ENCODE data around the gene WDR59. TPM values are rescaled to one million over a fixed set of nuclear protein-coding genes. Genes with fewer than 3 reads are reported as not detected.

Gene WDR59
- total RNA-seq, 6 experiments from 2014 or later, result 32.1 to 39.8 (median 37.3) TPM

DNA sequence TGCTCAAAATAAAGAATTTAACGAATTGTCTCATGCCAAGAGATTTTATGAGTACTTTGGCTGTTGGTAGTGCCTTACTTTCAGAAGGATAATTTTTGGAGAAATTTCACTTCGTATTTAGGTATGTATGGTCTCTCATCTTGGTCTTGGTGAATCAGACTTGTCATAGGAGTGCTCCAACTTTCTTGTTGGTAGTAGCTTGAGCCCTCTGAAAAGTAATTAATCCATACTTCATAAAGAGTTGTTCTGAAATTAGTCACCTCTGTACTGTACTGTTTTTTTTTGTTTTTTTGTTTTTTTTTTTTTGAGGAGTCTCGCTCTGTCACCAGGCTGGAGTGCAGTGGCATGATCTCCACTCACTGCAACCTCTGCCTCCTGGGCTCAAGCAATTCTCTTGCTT is 25.5 kb upstream of the WDR59 start:
- Mint-ChIP-seq H3K27me3 (ENCODE audit: insufficient read depth) (no peaks in the 10 kb centered on the region), H3K4me3 (no peak overlapping the region), H3K27ac (no peak overlapping the region), H3K4me1 (ENCODE audit: low read depth) (peaks cover 47% of the 10 kb centered on the region), H3K36me3 (ENCODE audit: low read depth) (peaks cover 4% of the 10 kb centered on the region; the same call in 1 of the 2 replicates), H3K9me3 (no peaks in the 10 kb centered on the region)
- DNase-seq, result no peak
- TF ChIP-seq, protein P1, sequence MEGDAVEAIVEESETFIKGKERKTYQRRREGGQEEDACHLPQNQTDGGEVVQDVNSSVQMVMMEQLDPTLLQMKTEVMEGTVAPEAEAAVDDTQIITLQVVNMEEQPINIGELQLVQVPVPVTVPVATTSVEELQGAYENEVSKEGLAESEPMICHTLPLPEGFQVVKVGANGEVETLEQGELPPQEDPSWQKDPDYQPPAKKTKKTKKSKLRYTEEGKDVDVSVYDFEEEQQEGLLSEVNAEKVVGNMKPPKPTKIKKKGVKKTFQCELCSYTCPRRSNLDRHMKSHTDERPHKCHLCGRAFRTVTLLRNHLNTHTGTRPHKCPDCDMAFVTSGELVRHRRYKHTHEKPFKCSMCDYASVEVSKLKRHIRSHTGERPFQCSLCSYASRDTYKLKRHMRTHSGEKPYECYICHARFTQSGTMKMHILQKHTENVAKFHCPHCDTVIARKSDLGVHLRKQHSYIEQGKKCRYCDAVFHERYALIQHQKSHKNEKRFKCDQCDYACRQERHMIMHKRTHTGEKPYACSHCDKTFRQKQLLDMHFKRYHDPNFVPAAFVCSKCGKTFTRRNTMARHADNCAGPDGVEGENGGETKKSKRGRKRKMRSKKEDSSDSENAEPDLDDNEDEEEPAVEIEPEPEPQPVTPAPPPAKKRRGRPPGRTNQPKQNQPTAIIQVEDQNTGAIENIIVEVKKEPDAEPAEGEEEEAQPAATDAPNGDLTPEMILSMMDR (IDR thresholded peaks at IDR 0.05), result no peak

DNA sequence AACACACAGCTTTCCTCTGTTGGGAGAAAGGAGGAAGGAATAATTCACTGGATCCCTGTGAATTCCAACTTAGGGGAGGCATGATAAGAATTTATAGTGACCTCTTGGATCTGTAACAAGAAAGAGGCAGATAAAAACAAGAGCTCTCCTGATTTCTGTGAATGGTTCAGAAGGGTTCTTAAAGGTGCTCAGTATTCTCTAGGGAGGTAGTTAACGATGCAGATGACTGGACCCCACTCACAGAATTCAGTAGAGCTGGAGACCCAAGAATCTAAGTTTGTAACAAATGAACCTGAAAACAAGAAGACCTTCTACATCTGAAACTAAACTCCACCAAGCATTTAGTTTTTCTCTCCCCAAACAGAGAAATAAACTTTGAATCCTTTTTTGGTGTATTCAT is 22.5 kb upstream of the WDR59 start:
- H3K9me3 Mint-ChIP-seq, result no peaks in the 10 kb centered on the region
- TF ChIP-seq, protein P1 (IDR thresholded peaks at IDR 0.05), result no peak
- H3K4me1 Mint-ChIP-seq (ENCODE audit: low read depth), result peaks cover 51% of the 10 kb centered on the region
- peaks cover 2% of the 10 kb centered on the region; the same call in 1 of the 2 replicates for H3K27me3 Mint-ChIP-seq (ENCODE audit: insufficient read depth)
- no peak overlapping the region for H3K4me3 Mint-ChIP-seq
- peaks cover 16% of the 10 kb centered on the region for H3K36me3 Mint-ChIP-seq (ENCODE audit: low read depth)
- H3K27ac Mint-ChIP-seq, result no peak overlapping the region
- DNase-seq, result no peak

DNA sequence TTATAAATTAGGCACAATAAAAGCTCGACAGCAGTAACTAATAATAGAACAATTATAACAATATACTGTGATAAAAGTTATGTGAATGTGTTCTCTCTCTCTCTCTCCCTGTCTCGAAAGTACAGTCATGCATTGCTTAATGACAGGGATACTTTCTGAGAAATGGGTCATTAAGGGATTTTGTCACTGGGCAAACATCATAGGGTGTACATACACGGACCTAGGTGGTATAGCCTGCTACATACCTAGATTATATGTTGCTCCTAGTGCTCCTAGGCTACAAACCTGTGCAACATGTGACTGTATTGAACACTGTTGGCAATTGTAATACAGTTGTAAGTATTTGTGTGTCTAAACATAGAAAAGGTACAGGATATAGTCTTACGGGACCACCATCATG is 20.8 kb upstream of the WDR59 start:
- TF ChIP-seq, protein P1 (IDR thresholded peaks at IDR 0.05), result no peak
- H3K27ac Mint-ChIP-seq, result no peak overlapping the region
- no peak overlapping the region for H3K4me3 Mint-ChIP-seq
- H3K9me3 Mint-ChIP-seq, result no peaks in the 10 kb centered on the region
- DNase-seq, result no peak
- H3K27me3 Mint-ChIP-seq (ENCODE audit: insufficient read depth), result peaks cover 2% of the 10 kb centered on the region; the same call in 1 of the 2 replicates
- peaks cover 51% of the 10 kb centered on the region for H3K4me1 Mint-ChIP-seq (ENCODE audit: low read depth)
- H3K36me3 Mint-ChIP-seq (ENCODE audit: low read depth), result peaks cover 16% of the 10 kb centered on the region

DNA sequence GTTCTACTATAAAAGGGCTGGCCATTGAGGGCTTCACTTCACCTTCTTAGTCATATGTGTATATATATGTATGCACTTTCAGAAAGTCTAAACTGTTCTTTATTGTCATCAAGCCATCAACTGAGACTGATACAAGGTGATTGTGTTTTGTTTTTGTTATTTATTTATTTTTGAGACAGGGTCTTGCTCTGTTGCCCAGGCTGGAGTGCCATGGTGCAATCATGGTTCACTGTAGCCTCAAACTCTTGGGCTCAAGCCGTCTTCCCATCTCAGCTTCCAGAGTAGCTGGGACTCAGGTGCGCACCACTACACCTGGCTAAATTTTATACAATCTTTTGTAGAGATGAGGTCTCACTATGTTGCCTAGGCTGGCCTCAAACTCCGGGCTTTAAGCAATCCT is 19.5 kb upstream of the WDR59 start:
- Mint-ChIP-seq H3K4me3 (no peak overlapping the region), H3K4me1 (ENCODE audit: low read depth) (peaks cover 52% of the 10 kb centered on the region), H3K27ac (no peak overlapping the region), H3K36me3 (ENCODE audit: low read depth) (peaks cover 16% of the 10 kb centered on the region), H3K9me3 (no peaks in the 10 kb centered on the region), H3K27me3 (ENCODE audit: insufficient read depth) (peaks cover 2% of the 10 kb centered on the region; the same call in 1 of the 2 replicates)
- no peak for DNase-seq
- TF ChIP-seq, protein P1 (IDR thresholded peaks at IDR 0.05), result no peak

GRCh38 chr16:75003931-75004330 is 19.0 kb upstream of the WDR59 start:
- no peak overlapping the region for H3K27ac Mint-ChIP-seq
- H3K4me3 Mint-ChIP-seq, result no peak overlapping the region
- DNase-seq, result no peak
- peaks cover 46% of the 10 kb centered on the region for H3K4me1 Mint-ChIP-seq (ENCODE audit: low read depth)
- TF ChIP-seq, protein P1 (IDR thresholded peaks at IDR 0.05), result no peak
- no peaks in the 10 kb centered on the region for H3K9me3 Mint-ChIP-seq
- H3K36me3 Mint-ChIP-seq (ENCODE audit: low read depth), result peaks cover 16% of the 10 kb centered on the region
- peaks cover 2% of the 10 kb centered on the region; the same call in 1 of the 2 replicates for H3K27me3 Mint-ChIP-seq (ENCODE audit: insufficient read depth)

GRCh38 chr16:75002474-75002873 is 17.6 kb upstream of the WDR59 start:
- Mint-ChIP-seq H3K27me3 (ENCODE audit: insufficient read depth) (peaks cover 2% of the 10 kb centered on the region; the same call in 1 of the 2 replicates), H3K9me3 (no peaks in the 10 kb centered on the region), H3K27ac (no peak overlapping the region), H3K4me1 (ENCODE audit: low read depth) (peaks cover 48% of the 10 kb centered on the region), H3K36me3 (ENCODE audit: low read depth) (peaks cover 14% of the 10 kb centered on the region), H3K4me3 (no peak overlapping the region)
- TF ChIP-seq, protein P1 (IDR thresholded peaks at IDR 0.05), result no peak
- DNase-seq, result no peak
